Peyer's patch (tissue), 4 donors: ENCODE results near the gene SPATC1L.

Source experiments
- POLR2A ChIP-seq, 2 donors: fragments of 450-650 bp; IDR thresholded peaks; one replicate each; pipeline ENCODE4 v1.5.1; 2017; ENCODE audit warnings: antibody characterized with exemption in 2 of 2, mild to moderate bottlenecking in 2 of 2, moderate library complexity in 2 of 2
- TF ChIP-seq, protein P1 (sequence below), 6 experiments: fragments of 450-650 bp in 4 of 6; fragments of 200-600 bp in 2 of 6; sonication (generic) in 1 of 6; IDR thresholded peaks; one replicate each; pipeline ENCODE4 v1.5.1; 2017 to 2019; ENCODE audit warnings: antibody characterized with exemption in 6 of 6, mild to moderate bottlenecking in 3 of 6, moderate library complexity in 1 of 6

DNA sequence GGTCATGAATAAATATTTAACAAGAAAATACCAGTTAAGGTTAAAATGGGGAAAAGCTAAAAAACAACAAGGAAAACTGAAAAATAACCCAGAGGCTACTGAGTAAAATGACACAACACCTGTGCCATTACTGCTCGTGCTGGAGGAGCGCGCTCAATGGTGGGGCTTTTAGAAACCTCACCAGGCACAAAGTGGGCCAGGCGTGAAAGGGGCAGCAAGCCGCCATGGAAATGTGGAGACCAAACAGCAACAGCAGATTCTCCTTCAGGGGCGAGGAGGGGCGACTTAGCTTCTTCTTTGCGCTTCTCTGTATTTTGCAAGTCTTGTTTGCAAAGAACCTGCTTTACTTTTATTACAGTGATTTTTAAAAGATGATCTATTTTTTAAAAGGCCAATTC, 18.9 kb upstream of the SPATC1L start:
- TF ChIP-seq, protein P1, sequence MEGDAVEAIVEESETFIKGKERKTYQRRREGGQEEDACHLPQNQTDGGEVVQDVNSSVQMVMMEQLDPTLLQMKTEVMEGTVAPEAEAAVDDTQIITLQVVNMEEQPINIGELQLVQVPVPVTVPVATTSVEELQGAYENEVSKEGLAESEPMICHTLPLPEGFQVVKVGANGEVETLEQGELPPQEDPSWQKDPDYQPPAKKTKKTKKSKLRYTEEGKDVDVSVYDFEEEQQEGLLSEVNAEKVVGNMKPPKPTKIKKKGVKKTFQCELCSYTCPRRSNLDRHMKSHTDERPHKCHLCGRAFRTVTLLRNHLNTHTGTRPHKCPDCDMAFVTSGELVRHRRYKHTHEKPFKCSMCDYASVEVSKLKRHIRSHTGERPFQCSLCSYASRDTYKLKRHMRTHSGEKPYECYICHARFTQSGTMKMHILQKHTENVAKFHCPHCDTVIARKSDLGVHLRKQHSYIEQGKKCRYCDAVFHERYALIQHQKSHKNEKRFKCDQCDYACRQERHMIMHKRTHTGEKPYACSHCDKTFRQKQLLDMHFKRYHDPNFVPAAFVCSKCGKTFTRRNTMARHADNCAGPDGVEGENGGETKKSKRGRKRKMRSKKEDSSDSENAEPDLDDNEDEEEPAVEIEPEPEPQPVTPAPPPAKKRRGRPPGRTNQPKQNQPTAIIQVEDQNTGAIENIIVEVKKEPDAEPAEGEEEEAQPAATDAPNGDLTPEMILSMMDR (IDR thresholded peaks at IDR 0.05), result no peak
- TF ChIP-seq POLR2A (IDR thresholded peaks at IDR 0.05), result no peak
